Trophoblast cell (in vitro differentiated cells and primary cell): Measurements from ENCODE around the gene NSUN7.

Source experiments
- DNase-seq, 2 donors: peaks; one replicate each; pipeline ENCODE4 v3.0.0-alpha.2; 2016
- H2AFZ ChIP-seq: 2 replicates; pipeline ENCODE4 v1.6.1; 2013; ENCODE audit warnings: low read length, moderate library complexity, mild to moderate bottlenecking; ENCODE audit not compliant: insufficient read depth, poor library complexity
- H2AK5ac ChIP-seq: 2 replicates; pipeline ENCODE4 v1.6.1; 2013; ENCODE audit warnings: mild to moderate bottlenecking, low read length
- H2BK120ac ChIP-seq: 2 replicates; pipeline ENCODE4 v1.6.1; 2013; ENCODE audit warnings: low read length, mild to moderate bottlenecking, moderate library complexity; ENCODE audit not compliant: insufficient read depth, poor library complexity
- H2BK12ac ChIP-seq: 2 replicates; pipeline ENCODE4 v1.6.1; 2013; ENCODE audit warnings: mild to moderate bottlenecking, low read length, moderate library complexity
- H2BK5ac ChIP-seq: 2 replicates; pipeline ENCODE4 v1.6.1; 2013; ENCODE audit warnings: low read length, low read depth, moderate library complexity, mild to moderate bottlenecking; ENCODE audit not compliant: poor library complexity
- H3K14ac ChIP-seq: 2 replicates; pipeline ENCODE4 v1.6.1; 2013; ENCODE audit warnings: mild to moderate bottlenecking, low read length
- H3K18ac ChIP-seq: 2 replicates; pipeline ENCODE4 v1.6.1; 2013; ENCODE audit warnings: mild to moderate bottlenecking, low read length
- H3K23ac ChIP-seq: 2 replicates; pipeline ENCODE4 v1.6.1; 2013; ENCODE audit warnings: low read length
- H3K27ac ChIP-seq: 2 replicates; pipeline ENCODE4 v1.5.1; 2013; ENCODE audit warnings: low read depth, mild to moderate bottlenecking, inconsistent platforms, low read length, moderate library complexity
- H3K27me3 ChIP-seq: 2 replicates; pipeline ENCODE4 v1.6.1; 2013; ENCODE audit warnings: inconsistent platforms, mild to moderate bottlenecking, low read length, moderate library complexity; ENCODE audit not compliant: insufficient read depth
- H3K36me3 ChIP-seq, 2 experiments: 1 replicate in 1 of 2; 2 replicates in 1 of 2; pipeline ENCODE4 v1.6.1; 2013; ENCODE audit warnings: low read length in 2 of 2, mild to moderate bottlenecking in 2 of 2, moderate library complexity in 1 of 2; ENCODE audit not compliant: insufficient read depth in 2 of 2, control insufficient read depth in 1 of 2
- H3K4ac ChIP-seq: 2 replicates; pipeline ENCODE4 v1.6.1; 2013; ENCODE audit warnings: low read depth, mild to moderate bottlenecking, low read length, moderate library complexity
- H3K4me1 ChIP-seq, 2 experiments: 1 replicate in 1 of 2; 2 replicates in 1 of 2; pipeline ENCODE4 v1.6.1; 2013; ENCODE audit warnings: low read length in 2 of 2, mild to moderate bottlenecking in 2 of 2, moderate library complexity in 1 of 2; ENCODE audit not compliant: insufficient read depth in 2 of 2, control insufficient read depth in 1 of 2
- H3K4me2 ChIP-seq: 2 replicates; pipeline ENCODE4 v1.6.1; 2013; ENCODE audit warnings: inconsistent platforms, mild to moderate bottlenecking, low read length, moderate library complexity
- H3K4me3 ChIP-seq: 2 replicates; pipeline ENCODE4 v1.5.1; 2013; ENCODE audit warnings: mild to moderate bottlenecking, low read depth, low read length, inconsistent platforms
- H3K79me1 ChIP-seq: one replicate; pipeline ENCODE4 v1.6.1; 2013; ENCODE audit warnings: low read length
- H3K79me2 ChIP-seq: 2 replicates; pipeline ENCODE4 v1.6.1; 2013; ENCODE audit warnings: low read length, mild to moderate bottlenecking; ENCODE audit not compliant: control insufficient read depth, insufficient read depth, poor library complexity
- H3K9ac ChIP-seq: 2 replicates; pipeline ENCODE4 v1.6.1; 2013; ENCODE audit warnings: mild to moderate bottlenecking, low read length
- H3K9me3 ChIP-seq: 2 replicates; pipeline ENCODE4 v1.6.1; 2013; ENCODE audit warnings: low read depth, mild to moderate bottlenecking, control low read depth, inconsistent platforms, low read length; ENCODE audit not compliant: insufficient read depth
- H4K12ac ChIP-seq: 2 replicates; pipeline ENCODE4 v1.6.1; 2013; ENCODE audit warnings: low read depth, mild to moderate bottlenecking, low read length, moderate library complexity
- H4K8ac ChIP-seq: 2 replicates; pipeline ENCODE4 v1.6.1; 2013; ENCODE audit warnings: low read depth, mild to moderate bottlenecking, low read length, moderate library complexity
- H4K91ac ChIP-seq: one replicate; pipeline ENCODE4 v1.6.1; 2013; ENCODE audit warnings: low read depth, mild to moderate bottlenecking, low read length, moderate library complexity
- WGBS: extraction: QIAGEN DNeasy Blood & Tissue Kit; methylation state at CpG from one replicate; pipeline ENCODE4 v1.1.7; 2013; ENCODE audit warnings: missing lambda C conversion rate; ENCODE audit not compliant: insufficient read length, insufficient coverage; ENCODE audit errors: extremely low coverage; 5-methylcytosine and 5-hydroxymethylcytosine counted together

NSUN7 gene

GRCh38 chr4:40763228-40763716 lies 13.5 kb downstream of the NSUN7 start:
- H3K4me2 ChIP-seq, result no peak overlapping the region
- peak in 1 of 2 donors; percentile 29 for DNase-seq
- H3K4me3 ChIP-seq, result no peak overlapping the region
- H3K9me3 ChIP-seq, result no peaks in the 10 kb centered on the region
- no peak overlapping the region for H3K9ac ChIP-seq
- no peak overlapping the region for H3K23ac ChIP-seq
- no peak overlapping the region for H4K8ac ChIP-seq
- no peaks in the 10 kb centered on the region for H3K79me2 ChIP-seq
- no peaks in the 10 kb centered on the region for H3K4me1 ChIP-seq
- WGBS, result no CpG with 5 or more reads among the region's 3 CpGs
- no peak overlapping the region for H3K4ac ChIP-seq
- H4K91ac ChIP-seq, result no peak overlapping the region
- H2AFZ ChIP-seq, result no peak overlapping the region
- H2BK120ac ChIP-seq, result no peak overlapping the region
- no peak overlapping the region for H4K12ac ChIP-seq
- H2BK12ac ChIP-seq, result no peak overlapping the region
- no peak overlapping the region for H3K14ac ChIP-seq
- no peak overlapping the region for H2BK5ac ChIP-seq
- no peak overlapping the region for H2AK5ac ChIP-seq
- H3K27ac ChIP-seq, result no peak overlapping the region
- no peaks in the 10 kb centered on the region for H3K79me1 ChIP-seq
- H3K18ac ChIP-seq, result no peak overlapping the region
- no peaks in the 10 kb centered on the region for H3K27me3 ChIP-seq
- H3K36me3 ChIP-seq, result no peaks in the 10 kb centered on the region

GRCh38 chr4:40769266-40769665 lies 19.5 kb downstream of the NSUN7 start:
- H3K4me1 ChIP-seq, result no peaks in the 10 kb centered on the region
- no peaks in the 10 kb centered on the region for H3K79me2 ChIP-seq
- H3K23ac ChIP-seq, result no peak overlapping the region
- H2BK5ac ChIP-seq, result no peak overlapping the region
- no peaks in the 10 kb centered on the region for H3K27me3 ChIP-seq
- no peak overlapping the region for H4K12ac ChIP-seq
- no peak overlapping the region for H2BK12ac ChIP-seq
- H3K14ac ChIP-seq, result no peak overlapping the region
- H3K9me3 ChIP-seq, result no peaks in the 10 kb centered on the region
- H2AK5ac ChIP-seq, result no peak overlapping the region
- no peak overlapping the region for H3K4me2 ChIP-seq
- no peak overlapping the region for H4K8ac ChIP-seq
- H2AFZ ChIP-seq, result no peak overlapping the region
- no peaks in the 10 kb centered on the region for H3K79me1 ChIP-seq
- no CpG with 5 or more reads among the region's 1 CpG for WGBS
- H4K91ac ChIP-seq, result no peak overlapping the region
- no peaks in the 10 kb centered on the region for H3K36me3 ChIP-seq
- no peak overlapping the region for H3K4me3 ChIP-seq
- no peak overlapping the region for H3K18ac ChIP-seq
- H2BK120ac ChIP-seq, result no peak overlapping the region
- no peak overlapping the region for H3K9ac ChIP-seq
- DNase-seq, result no peak
- H3K27ac ChIP-seq, result no peak overlapping the region
- H3K4ac ChIP-seq, result no peak overlapping the region

GRCh38 chr4:40778090-40778489 lies 28.3 kb downstream of the NSUN7 start:
- no peak overlapping the region for H2BK120ac ChIP-seq
- H2BK5ac ChIP-seq, result no peak overlapping the region
- H3K79me2 ChIP-seq, result no peaks in the 10 kb centered on the region
- H3K27me3 ChIP-seq, result no peaks in the 10 kb centered on the region
- H3K18ac ChIP-seq, result no peak overlapping the region
- no peak overlapping the region for H3K4me2 ChIP-seq
- WGBS, result no CpG with 5 or more reads among the region's 1 CpG
- H3K27ac ChIP-seq, result no peak overlapping the region
- no peak overlapping the region for H3K4ac ChIP-seq
- H2AK5ac ChIP-seq, result no peak overlapping the region
- no peak overlapping the region for H4K8ac ChIP-seq
- H3K14ac ChIP-seq, result no peak overlapping the region
- DNase-seq, result no peak
- H3K4me3 ChIP-seq, result no peak overlapping the region
- no peaks in the 10 kb centered on the region for H3K79me1 ChIP-seq
- H3K4me1 ChIP-seq, result no peaks in the 10 kb centered on the region
- H3K9me3 ChIP-seq, result no peaks in the 10 kb centered on the region
- no peak overlapping the region for H3K9ac ChIP-seq
- H3K23ac ChIP-seq, result no peak overlapping the region
- no peak overlapping the region for H2AFZ ChIP-seq
- H4K12ac ChIP-seq, result no peak overlapping the region
- H4K91ac ChIP-seq, result no peak overlapping the region
- peaks cover 0 to 3% of the 10 kb centered on the region in 2 experiments for H3K36me3 ChIP-seq
- no peak overlapping the region for H2BK12ac ChIP-seq

- H3K36me3 ChIP-seq, result no peaks in the 10 kb centered on the region
- no peak overlapping the region for H2AK5ac ChIP-seq
- H3K9ac ChIP-seq, result no peak overlapping the region
- H3K79me1 ChIP-seq, result no peaks in the 10 kb centered on the region
- no peak overlapping the region for H4K8ac ChIP-seq
- H3K4me1 ChIP-seq, result no peaks in the 10 kb centered on the region
- H3K4ac ChIP-seq, result no peak overlapping the region
- no peaks in the 10 kb centered on the region for H3K27me3 ChIP-seq
- no peak overlapping the region for H2BK5ac ChIP-seq
- H3K4me2 ChIP-seq, result no peak overlapping the region
- no peak overlapping the region for H4K91ac ChIP-seq
- H3K23ac ChIP-seq, result no peak overlapping the region
- no peak overlapping the region for H2BK12ac ChIP-seq
- H2BK120ac ChIP-seq, result no peak overlapping the region
- no peak overlapping the region for H3K4me3 ChIP-seq
- H2AFZ ChIP-seq, result no peak overlapping the region
- no peak overlapping the region for H3K27ac ChIP-seq
- no CpG with 5 or more reads among the region's 2 CpGs for WGBS
- H3K9me3 ChIP-seq, result no peaks in the 10 kb centered on the region
- no peak overlapping the region for H3K18ac ChIP-seq
- no peak overlapping the region for H3K14ac ChIP-seq
- no peak overlapping the region for H4K12ac ChIP-seq
- no peaks in the 10 kb centered on the region for H3K79me2 ChIP-seq
- no peak for DNase-seq
Observed at GRCh38 chr4:40782876-40783275, 33.1 kb downstream of the NSUN7 start.
